Measurements from ENCODE around the gene PROZ. TPM values are rescaled to one million over a fixed set of nuclear protein-coding genes. Genes with fewer than 3 reads are reported as not detected.

The PROZ gene
- total and polyA plus RNA-seq, 9 of the 15 experiments (the other 6 are each of a cell fraction or from before 2014, with no cell fraction given), result not detected

DNA sequence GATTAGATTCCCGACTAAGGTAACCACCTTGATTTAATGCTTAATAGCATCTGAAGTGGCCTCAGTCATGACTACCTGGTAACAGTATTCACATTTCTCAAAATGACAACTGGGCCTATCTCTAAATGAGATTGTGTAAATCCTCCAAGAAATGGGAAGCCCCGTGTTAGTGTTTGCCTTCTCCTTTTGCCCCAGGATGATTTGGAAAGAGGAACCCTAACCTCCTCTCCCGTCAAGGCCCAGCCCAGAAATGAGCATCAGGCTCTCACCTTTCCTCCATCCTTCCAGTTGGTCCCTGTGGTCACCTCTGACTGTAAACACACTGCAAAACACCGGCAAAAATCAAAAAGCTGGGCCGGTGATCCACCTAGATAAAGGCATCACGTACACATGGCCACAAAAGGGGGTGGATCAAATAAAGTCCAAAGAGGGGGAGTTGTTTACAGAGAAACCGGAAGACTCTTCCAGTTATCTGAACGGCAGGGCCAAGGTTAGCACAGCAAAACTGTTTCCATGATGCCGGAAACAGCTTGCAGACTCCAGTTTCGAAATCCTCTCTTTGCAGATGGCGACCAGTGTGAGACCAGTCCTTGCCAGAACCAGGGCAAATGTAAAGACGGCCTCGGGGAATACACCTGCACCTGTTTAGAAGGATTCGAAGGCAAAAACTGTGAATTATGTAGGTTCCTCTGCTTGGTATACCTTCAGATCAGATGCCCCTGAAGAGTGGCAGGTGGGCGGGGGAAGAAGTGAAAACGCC is 19.5 kb upstream of the PROZ start (continued):
- TF ChIP-seq NR4A1 (CRISPR knock-in tag; IDR thresholded peaks at IDR 0.05), result no peak
- peak; percentile 71; the same call in 1 of the 2 replicates for TF ChIP-seq NR4A1 (tag; IDR thresholded peaks at IDR 0.05)
- peak; percentile 82 for TF ChIP-seq GABPA (tag; conservative IDR thresholded peaks at IDR 0.05; ENCODE audit: low read depth)
- TF ChIP-seq NR2C1 (IDR thresholded peaks at IDR 0.05), result no peak
- peak; percentile 33; the same call in 1 of the 2 replicates for TF ChIP-seq NR2C1 (tag; IDR thresholded peaks at IDR 0.05)
- TF ChIP-seq, protein P1, sequence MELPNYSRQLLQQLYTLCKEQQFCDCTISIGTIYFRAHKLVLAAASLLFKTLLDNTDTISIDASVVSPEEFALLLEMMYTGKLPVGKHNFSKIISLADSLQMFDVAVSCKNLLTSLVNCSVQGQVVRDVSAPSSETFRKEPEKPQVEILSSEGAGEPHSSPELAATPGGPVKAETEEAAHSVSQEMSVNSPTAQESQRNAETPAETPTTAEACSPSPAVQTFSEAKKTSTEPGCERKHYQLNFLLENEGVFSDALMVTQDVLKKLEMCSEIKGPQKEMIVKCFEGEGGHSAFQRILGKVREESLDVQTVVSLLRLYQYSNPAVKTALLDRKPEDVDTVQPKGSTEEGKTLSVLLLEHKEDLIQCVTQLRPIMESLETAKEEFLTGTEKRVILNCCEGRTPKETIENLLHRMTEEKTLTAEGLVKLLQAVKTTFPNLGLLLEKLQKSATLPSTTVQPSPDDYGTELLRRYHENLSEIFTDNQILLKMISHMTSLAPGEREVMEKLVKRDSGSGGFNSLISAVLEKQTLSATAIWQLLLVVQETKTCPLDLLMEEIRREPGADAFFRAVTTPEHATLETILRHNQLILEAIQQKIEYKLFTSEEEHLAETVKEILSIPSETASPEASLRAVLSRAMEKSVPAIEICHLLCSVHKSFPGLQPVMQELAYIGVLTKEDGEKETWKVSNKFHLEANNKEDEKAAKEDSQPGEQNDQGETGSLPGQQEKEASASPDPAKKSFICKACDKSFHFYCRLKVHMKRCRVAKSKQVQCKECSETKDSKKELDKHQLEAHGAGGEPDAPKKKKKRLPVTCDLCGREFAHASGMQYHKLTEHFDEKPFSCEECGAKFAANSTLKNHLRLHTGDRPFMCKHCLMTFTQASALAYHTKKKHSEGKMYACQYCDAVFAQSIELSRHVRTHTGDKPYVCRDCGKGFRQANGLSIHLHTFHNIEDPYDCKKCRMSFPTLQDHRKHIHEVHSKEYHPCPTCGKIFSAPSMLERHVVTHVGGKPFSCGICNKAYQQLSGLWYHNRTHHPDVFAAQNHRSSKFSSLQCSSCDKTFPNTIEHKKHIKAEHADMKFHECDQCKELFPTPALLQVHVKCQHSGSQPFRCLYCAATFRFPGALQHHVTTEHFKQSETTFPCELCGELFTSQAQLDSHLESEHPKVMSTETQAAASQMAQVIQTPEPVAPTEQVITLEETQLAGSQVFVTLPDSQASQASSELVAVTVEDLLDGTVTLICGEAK (IDR thresholded peaks at IDR 0.05), result peak; percentile 60
- TF ChIP-seq, protein P1 (CRISPR knock-in tag; IDR thresholded peaks at IDR 0.05), result no peak
- no peak for TF ChIP-seq FOXP1 (CRISPR knock-in tag; IDR thresholded peaks at IDR 0.05)
- TF ChIP-seq, protein P2, sequence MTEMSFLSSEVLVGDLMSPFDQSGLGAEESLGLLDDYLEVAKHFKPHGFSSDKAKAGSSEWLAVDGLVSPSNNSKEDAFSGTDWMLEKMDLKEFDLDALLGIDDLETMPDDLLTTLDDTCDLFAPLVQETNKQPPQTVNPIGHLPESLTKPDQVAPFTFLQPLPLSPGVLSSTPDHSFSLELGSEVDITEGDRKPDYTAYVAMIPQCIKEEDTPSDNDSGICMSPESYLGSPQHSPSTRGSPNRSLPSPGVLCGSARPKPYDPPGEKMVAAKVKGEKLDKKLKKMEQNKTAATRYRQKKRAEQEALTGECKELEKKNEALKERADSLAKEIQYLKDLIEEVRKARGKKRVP (CRISPR knock-in tag; IDR thresholded peaks at IDR 0.05), result peak; percentile 55; the same call in 1 of the 2 replicates
- TF ChIP-seq PHTF2 (CRISPR knock-in tag; IDR thresholded peaks at IDR 0.05), result no peak
- no peak for TF ChIP-seq NONO (IDR thresholded peaks at IDR 0.05; ENCODE audit: low read depth in 2 of 2, low read length in 1 of 2)
- TF ChIP-seq, protein P3, sequence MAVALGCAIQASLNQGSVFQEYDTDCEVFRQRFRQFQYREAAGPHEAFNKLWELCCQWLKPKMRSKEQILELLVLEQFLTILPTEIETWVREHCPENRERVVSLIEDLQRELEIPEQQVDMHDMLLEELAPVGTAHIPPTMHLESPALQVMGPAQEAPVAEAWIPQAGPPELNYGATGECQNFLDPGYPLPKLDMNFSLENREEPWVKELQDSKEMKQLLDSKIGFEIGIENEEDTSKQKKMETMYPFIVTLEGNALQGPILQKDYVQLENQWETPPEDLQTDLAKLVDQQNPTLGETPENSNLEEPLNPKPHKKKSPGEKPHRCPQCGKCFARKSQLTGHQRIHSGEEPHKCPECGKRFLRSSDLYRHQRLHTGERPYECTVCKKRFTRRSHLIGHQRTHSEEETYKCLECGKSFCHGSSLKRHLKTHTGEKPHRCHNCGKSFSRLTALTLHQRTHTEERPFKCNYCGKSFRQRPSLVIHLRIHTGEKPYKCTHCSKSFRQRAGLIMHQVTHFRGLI (CRISPR knock-in tag; IDR thresholded peaks at IDR 0.05), result no peak
- TF ChIP-seq JUNB (CRISPR knock-in tag; conservative IDR thresholded peaks at IDR 0.05), result no peak
- 0 out of 2 replicates have a peak, but pooled peaks have one; percentile 20 for TF ChIP-seq HIVEP1 (CRISPR knock-in tag; IDR thresholded peaks at IDR 0.05)
- TF ChIP-seq ZFPM2 (CRISPR knock-in tag; IDR thresholded peaks at IDR 0.05), result no peak

Measured in K562 (cell line).